HG03097 (cell line): Measurements from ENCODE around the gene EVA1C.
"Not testable (repeated sequence)": the region's sequence is repeated elsewhere in the genome, so short reads cannot be mapped to it uniquely, and the experiment has no call there.

Experiments used
- ATAC-seq: cut with Tn5 transposase; IDR thresholded peaks from one replicate; pipeline ENCODE4 v1.9.1; 2021; ENCODE audit not compliant: unreplicated experiment, low FRiP score

Gene EVA1C

GRCh38 chr21:32521736-32522355, 109.3 kb downstream of the EVA1C start:
- ATAC-seq, result no peak

GRCh38 chr21:32523463-32523862, 111.0 kb downstream of the EVA1C start:
- ATAC-seq, result no peak

- no peak for ATAC-seq
Measured at GRCh38 chr21:32523988-32524719, 111.6 kb downstream of the EVA1C start.

- ATAC-seq, result no peak
Measured at GRCh38 chr21:32525282-32525681, 112.8 kb downstream of the EVA1C start.

GRCh38 chr21:32529679-32530078, 117.2 kb downstream of the EVA1C start:
- no peak for ATAC-seq

- not testable (repeated sequence) for ATAC-seq
Measured at GRCh38 chr21:32530809-32531208, 118.3 kb downstream of the EVA1C start.

GRCh38 chr21:32531561-32531960, 119.1 kb downstream of the EVA1C start:
- ATAC-seq, result not testable (repeated sequence)

- no peak for ATAC-seq
Measured at GRCh38 chr21:32532636-32533035, 120.1 kb downstream of the EVA1C start.

- ATAC-seq, result no peak
Measured at GRCh38 chr21:32533053-32533452, 120.5 kb downstream of the EVA1C start.

- no peak for ATAC-seq
Measured at GRCh38 chr21:32533611-32534010, 121.1 kb downstream of the EVA1C start.

- no peak for ATAC-seq
Measured at GRCh38 chr21:32534113-32534512, 121.6 kb downstream of the EVA1C start.

GRCh38 chr21:32535612-32536011, 123.1 kb downstream of the EVA1C start:
- no peak for ATAC-seq

- no peak for ATAC-seq
Measured at GRCh38 chr21:32537569-32537881, 125.0 kb downstream of the EVA1C start.

- no peak for ATAC-seq
Measured at GRCh38 chr21:32538147-32538792, 125.8 kb downstream of the EVA1C start.

- ATAC-seq, result no peak
Measured at GRCh38 chr21:32539378-32539777, 126.9 kb downstream of the EVA1C start.

- ATAC-seq, result not testable (repeated sequence)
Measured at GRCh38 chr21:32543056-32543455, 130.6 kb downstream of the EVA1C start.

- no peak for ATAC-seq
Measured at GRCh38 chr21:32543975-32544374, 131.5 kb downstream of the EVA1C start.

- ATAC-seq, result no peak
Measured at GRCh38 chr21:32544697-32545096, 132.2 kb downstream of the EVA1C start.

GRCh38 chr21:32545948-32546441, 133.5 kb downstream of the EVA1C start:
- ATAC-seq, result no peak

- ATAC-seq, result no peak
Measured at GRCh38 chr21:32547018-32547417, 134.5 kb downstream of the EVA1C start.

- no peak for ATAC-seq
Measured at GRCh38 chr21:32548978-32549377, 136.5 kb downstream of the EVA1C start.

GRCh38 chr21:32549440-32549839, 136.9 kb downstream of the EVA1C start:
- no peak for ATAC-seq
